RWPE2 (cell line): ENCODE results near the gene EFCAB9.

Source experiments
- ATAC-seq: fragments of 200-7000 bp; cut with Tn5 transposase; 3 replicates; pipeline ENCODE4 v1.9.1; 2021; ENCODE audit warnings: low read depth
- DNase-seq: peaks from one replicate; pipeline ENCODE4 v3.0.0-alpha.2; 2020; ENCODE audit warnings: low spot score
- H3K27ac ChIP-seq: fragments of 450-650 bp; 2 replicates; pipeline ENCODE4 v1.5.1; 2017; ENCODE audit warnings: mild to moderate bottlenecking; ENCODE audit not compliant: poor library complexity, severe bottlenecking
- H3K27me3 ChIP-seq: fragments of 250-450 bp; sonication (Bioruptor Pico); 2 replicates; pipeline ENCODE4 v1.5.1; 2021; ENCODE audit warnings: mild to moderate bottlenecking, moderate library complexity; ENCODE audit not compliant: insufficient read depth, poor library complexity, severe bottlenecking
- H3K36me3 ChIP-seq: fragments of 250-450 bp; sonication (Bioruptor Pico); 2 replicates; pipeline ENCODE4 v1.5.1; 2020; ENCODE audit warnings: low read depth, mild to moderate bottlenecking, moderate library complexity
- H3K4me1 ChIP-seq: fragments of 250-450 bp; sonication (Bioruptor Pico); 2 replicates; pipeline ENCODE4 v1.5.1; 2021; ENCODE audit warnings: mild to moderate bottlenecking, moderate library complexity; ENCODE audit not compliant: insufficient read depth, poor library complexity, severe bottlenecking
- H3K4me3 ChIP-seq: fragments of 250-450 bp; sonication (Bioruptor Pico); 2 replicates; pipeline ENCODE4 v1.5.1; 2021; ENCODE audit warnings: mild to moderate bottlenecking, moderate library complexity; ENCODE audit not compliant: severe bottlenecking
- H3K9me3 ChIP-seq: fragments of 250-450 bp; sonication (Bioruptor Pico); 2 replicates; pipeline ENCODE4 v1.5.1; 2021; ENCODE audit warnings: mild to moderate bottlenecking, moderate library complexity; ENCODE audit not compliant: severe bottlenecking
- CTCF ChIP-seq: fragments of 450-650 bp; IDR thresholded peaks from one replicate; pipeline ENCODE4 v1.5.1; 2017; ENCODE audit warnings: mild to moderate bottlenecking, moderate library complexity; ENCODE audit not compliant: poor library complexity, severe bottlenecking

EFCAB9 gene

GRCh38 chr5:172245046-172245445 lies 51.1 kb downstream of the EFCAB9 start:
- H3K27me3 ChIP-seq, result no peaks in the 10 kb centered on the region
- H3K4me3 ChIP-seq, result no peak overlapping the region
- no peak for ATAC-seq
- DNase-seq, result no peak
- H3K4me1 ChIP-seq, result no peaks in the 10 kb centered on the region
- no peak overlapping the region for H3K27ac ChIP-seq
- no peaks in the 10 kb centered on the region; the same call in 1 of the 2 replicates for H3K36me3 ChIP-seq
- H3K9me3 ChIP-seq, result no peaks in the 10 kb centered on the region
- no peak for TF ChIP-seq CTCF

GRCh38 chr5:172245703-172246125 lies 51.7 kb downstream of the EFCAB9 start:
- Histone ChIP-seq H3K36me3 (no peaks in the 10 kb centered on the region; the same call in 1 of the 2 replicates), H3K27ac (no peak overlapping the region), H3K4me3 (no peak overlapping the region), H3K27me3 (no peaks in the 10 kb centered on the region), H3K9me3 (peaks cover 2% of the 10 kb centered on the region), H3K4me1 (no peaks in the 10 kb centered on the region)
- ATAC-seq, result no peak
- no peak for TF ChIP-seq CTCF
- no peak for DNase-seq

GRCh38 chr5:172248637-172249036 lies 54.7 kb downstream of the EFCAB9 start:
- ATAC-seq (no peak), DNase-seq (no peak)
- no peaks in the 10 kb centered on the region for H3K4me1 ChIP-seq
- no peak overlapping the region for H3K4me3 ChIP-seq
- peaks cover 7% of the 10 kb centered on the region for H3K9me3 ChIP-seq
- H3K36me3 ChIP-seq, result no peaks in the 10 kb centered on the region
- no peak for TF ChIP-seq CTCF
- no peaks in the 10 kb centered on the region for H3K27me3 ChIP-seq
- no peak overlapping the region for H3K27ac ChIP-seq

- no peak overlapping the region for H3K27ac ChIP-seq
- H3K4me3 ChIP-seq, result no peak overlapping the region
- ATAC-seq, result no peak
- H3K9me3 ChIP-seq, result peaks cover 7% of the 10 kb centered on the region
- H3K36me3 ChIP-seq, result peaks cover 14% of the 10 kb centered on the region; the same call in 1 of the 2 replicates
- no peaks in the 10 kb centered on the region for H3K27me3 ChIP-seq
- no peak for DNase-seq
- no peaks in the 10 kb centered on the region for H3K4me1 ChIP-seq
- TF ChIP-seq CTCF, result no peak
Observed at GRCh38 chr5:172251419-172251818, 57.4 kb downstream of the EFCAB9 start.

- no peak for DNase-seq
- Histone ChIP-seq H3K36me3 (peaks cover 14% of the 10 kb centered on the region; the same call in 1 of the 2 replicates), H3K27ac (no peak overlapping the region), H3K27me3 (no peaks in the 10 kb centered on the region), H3K4me1 (no peaks in the 10 kb centered on the region), H3K9me3 (peaks cover 7% of the 10 kb centered on the region), H3K4me3 (no peak overlapping the region)
- no peak for ATAC-seq
- no peak for TF ChIP-seq CTCF
Observed at GRCh38 chr5:172252501-172252900, 58.5 kb downstream of the EFCAB9 start.
